ENCODE results near the gene POPDC2.

Gene POPDC2

DNA sequence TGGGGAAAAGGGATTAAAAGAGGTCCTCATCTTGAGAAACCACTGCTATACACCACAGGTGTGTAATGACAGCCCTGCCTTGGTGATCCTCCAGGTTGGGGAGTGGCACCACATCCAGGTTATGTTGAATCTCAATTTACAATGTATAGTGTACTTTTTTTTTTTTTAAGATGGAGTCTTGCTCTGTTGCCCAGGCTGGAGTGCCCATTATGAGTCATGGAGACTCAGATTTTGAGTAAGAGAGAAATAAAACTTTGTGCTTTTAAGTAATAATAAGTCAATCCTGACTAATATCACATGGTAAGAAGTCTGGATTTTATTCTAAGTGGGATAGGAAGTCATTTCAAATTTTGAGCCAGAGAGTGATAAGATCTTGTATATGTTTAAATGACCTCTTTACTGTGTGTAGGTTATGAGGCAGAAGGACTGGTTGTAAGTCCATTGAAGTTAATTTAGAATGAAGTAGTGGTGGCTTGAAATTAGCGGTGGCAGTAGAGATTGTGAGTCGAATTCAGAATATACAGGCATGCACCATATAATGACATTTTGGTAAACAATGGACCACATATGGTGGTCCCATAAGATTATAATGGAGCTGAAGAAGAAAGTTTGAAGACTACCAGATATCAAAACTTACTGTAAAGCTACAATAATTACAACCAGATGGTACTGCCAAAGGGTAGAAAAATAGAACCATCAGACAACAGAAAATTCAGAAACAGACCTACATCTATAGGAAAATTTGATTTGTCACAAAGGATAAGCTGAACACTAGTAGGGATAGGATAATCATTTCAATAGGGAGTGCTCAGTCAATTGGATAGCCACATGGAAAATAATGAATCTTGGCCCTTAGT lies 20.7 kb downstream of the POPDC2 start:
- DNase-seq = no peak

DNA sequence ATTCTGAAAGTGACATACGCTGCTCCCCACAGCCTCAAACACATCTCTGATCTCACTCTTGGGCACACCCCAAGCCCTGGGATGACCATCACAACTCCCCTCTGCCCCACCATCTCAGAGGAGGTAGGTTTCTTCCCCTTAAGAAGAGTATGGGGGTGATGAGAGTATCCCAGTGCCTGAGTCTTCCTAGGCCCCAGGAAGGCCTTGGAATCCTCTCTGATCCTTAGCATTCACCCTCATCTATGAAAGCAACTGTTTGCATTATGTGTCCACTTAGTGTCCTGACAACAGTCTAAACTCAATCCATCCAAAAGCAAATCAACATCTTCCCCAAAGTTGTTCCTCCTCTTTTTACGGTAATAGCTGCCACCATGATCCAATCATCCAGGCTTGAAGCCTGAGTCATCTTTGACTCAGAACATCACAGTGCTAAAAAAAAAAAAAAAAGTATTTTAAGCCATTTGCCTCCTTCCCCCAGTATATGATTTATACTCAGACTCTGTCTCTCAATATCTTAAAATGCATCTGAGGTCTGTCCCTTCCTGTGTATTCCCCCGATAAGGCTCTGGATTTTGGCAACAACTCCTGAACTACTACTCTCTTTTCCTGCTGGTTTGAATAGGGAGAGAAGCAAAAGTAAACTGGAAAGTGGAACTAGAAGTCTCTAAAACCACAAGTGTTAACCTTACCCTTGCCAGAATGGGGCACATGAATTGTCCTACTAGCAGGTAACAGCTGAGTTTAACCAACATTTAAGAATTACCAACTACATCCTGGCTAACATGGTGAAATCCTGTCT lies 22.5 kb downstream of the POPDC2 start:
- no peak for DNase-seq

DNA sequence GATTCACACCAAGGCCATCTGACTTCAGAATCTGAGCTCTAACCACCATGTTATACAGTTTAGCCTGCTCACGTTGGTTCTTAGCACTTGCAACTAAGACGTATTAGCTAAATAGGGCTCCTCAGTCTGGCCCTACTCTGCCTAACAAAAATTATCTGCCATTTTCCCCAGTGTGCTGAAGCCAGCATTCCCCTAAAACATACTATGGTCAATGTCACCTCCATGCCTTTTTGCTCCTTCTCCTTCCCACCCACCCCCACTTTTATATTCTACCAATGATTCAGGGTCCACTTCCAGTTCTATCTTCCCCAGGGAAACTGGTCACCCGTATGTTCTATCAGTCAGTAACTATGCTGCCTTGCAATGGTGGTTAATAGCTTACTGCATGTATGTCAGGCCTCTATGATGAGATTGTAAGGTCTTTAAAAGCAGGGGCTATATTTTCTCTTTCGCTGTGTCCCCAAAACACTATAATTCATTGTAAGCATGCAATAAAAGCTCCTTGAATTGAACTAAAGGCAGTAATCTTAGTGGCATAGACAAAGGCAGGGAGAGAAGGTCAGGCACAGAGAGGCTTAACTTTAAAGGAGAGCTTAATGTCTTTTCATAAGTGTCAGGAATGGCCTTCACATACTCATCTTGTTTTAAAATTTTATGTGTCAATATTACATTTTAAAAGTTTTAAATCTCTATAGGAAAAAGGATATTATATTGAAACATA lies 23.3 kb downstream of the POPDC2 start:
- no peak for DNase-seq

DNA sequence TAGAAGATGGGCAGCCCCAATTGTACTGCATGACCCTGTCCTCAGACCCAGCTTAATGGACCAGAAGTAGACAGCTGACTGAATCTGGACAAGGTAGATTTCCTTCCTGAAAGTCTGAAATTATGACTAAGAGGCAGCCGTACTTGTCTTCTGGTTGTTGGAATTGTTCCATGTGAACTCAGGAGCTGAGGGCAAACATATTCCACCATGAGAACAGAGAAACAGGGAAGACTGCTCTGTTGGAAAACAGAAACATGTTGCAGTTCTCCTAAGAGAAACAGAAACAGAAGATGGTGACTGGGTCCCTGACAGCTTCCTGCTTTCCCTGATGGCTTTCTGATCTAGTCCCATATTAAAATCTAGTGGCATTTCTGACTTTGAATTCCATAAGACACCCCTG lies 24.1 kb downstream of the POPDC2 start:
- no peak for DNase-seq

DNA sequence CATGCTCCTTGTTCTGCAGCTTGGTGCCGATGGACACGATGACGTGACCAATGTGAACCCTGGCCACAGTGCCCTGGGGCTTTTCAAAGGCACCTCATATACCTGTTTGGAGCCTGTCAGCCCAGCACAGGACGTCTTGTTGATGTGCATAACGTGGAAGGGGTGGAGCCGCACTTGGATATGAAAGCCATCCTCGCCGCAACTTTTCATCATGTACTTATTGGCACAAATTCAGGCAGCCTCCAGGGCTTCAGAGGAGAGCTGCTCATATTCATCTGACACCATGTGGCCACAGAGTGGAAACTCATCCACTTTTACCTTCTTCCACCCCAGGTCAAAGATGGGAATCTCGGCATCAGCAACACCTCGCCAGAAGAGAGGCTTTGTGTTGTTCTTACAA lies 24.7 kb downstream of the POPDC2 start:
- DNase-seq = no peak

DNA sequence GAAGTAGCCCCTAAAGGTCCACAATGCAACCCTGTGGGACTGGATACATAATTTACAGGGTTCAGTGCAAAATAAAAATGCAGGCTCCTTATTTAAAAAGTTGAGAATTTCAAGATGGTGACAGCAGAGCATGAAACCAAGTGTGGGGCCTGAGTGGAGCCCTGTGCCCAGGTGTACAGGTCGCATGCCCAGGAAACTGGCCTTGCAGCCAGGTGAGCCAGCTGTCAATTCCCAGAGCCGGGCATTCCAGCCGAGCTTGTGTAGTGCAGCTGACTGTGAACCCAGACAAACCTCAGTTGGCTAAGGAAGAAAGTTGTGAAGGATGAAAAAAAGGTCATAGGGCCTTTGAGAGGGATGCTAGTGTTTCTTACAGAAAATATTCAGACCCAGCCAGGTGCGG lies 27.6 kb downstream of the POPDC2 start:
- DNase-seq = no peak

DNA sequence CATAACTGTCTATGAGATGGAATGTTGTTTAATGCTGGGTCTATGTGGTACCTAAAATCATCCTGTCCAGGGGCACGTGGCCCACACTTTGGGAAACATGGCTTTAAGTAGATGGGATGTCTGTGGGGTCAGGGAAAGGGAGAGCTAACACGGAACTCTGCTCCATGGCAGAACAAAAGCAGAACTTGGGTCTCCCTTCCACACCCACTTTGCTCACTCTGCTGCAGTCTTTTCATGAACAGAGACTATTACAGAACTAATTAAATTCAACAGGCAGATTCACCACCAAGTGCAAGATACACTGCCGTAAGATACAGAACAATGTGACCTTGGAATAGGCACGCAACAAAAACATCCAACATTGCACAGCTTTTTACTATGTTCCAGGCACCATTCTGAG lies 28.2 kb downstream of the POPDC2 start:
- DNase-seq = no peak

DNA sequence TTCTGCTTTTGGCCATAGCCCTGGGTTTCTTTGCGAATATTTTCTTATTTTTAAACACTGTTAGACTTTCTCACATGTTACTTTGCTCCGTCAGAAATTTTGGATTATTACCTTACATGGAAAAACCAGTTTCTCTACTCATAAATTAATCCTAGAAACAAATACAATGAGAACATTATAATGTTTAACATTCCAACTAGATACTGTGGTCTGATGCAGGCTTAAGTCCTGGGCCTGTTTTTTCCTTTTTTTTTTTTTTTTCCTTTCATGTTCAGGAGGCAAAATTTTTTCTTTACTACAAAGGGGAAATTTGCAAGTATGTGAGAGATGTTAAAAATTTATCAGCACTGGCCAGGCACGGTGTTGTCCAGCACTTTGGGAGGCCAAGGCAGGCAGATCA lies 28.9 kb downstream of the POPDC2 start:
- no peak for DNase-seq

DNA sequence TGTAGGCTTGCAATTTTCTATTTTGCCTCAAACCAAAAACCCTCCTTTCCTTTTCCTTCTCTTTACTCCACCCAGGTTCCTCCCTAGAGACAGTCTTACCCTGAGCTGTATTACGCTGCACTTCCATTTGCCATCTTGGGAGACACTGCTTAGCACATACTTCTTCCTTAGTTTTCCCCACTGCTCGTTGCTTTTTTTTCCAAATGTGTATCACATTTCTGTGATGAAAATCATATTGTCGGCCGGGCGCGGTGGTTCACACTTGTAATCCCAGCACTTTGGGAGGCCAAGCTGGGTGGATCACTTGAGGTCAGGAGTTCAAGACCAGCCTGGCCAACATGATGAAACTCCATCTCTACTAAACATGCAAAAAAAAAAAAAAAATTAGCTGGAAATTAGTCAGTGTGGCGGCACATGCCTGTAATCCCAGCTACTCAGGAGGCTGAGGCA lies 29.5 kb downstream of the POPDC2 start:
- no peak for DNase-seq

DNA sequence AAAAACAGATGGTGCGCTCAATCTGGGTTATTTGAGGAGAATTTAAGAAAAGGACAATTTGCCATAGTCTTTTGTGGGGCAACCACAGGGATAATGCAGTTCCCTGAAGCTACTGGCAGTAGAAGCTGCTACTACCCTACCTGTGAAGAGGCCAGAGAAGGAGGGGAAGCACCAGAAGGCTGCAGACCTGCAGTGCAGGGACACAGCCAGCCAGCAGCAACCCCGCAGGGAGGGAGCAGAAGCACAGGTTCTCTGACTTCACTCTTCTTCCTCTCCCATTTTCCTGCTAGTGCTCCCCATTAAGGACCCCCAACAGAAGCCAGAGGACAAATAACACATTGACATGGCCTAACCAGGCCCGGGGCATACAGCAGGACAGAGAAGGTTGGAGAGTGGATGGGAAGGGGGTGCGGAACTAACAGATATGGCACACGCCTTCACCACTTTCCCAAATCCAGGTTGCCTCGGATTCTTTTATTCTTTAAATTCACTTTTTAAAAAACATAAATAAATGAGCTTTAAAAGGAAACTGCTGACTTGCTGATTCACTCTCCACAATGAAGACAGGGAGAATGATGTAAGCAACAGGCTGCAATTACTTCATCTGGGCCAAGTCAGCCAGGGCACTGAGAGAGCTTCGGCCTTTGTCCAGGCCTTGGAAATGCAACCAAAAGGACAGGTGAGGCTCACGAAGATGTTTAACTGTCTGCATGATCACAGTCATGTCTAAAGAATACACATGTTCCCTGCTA lies 30.1 kb downstream of the POPDC2 start:
- DNase-seq = no peak

DNA sequence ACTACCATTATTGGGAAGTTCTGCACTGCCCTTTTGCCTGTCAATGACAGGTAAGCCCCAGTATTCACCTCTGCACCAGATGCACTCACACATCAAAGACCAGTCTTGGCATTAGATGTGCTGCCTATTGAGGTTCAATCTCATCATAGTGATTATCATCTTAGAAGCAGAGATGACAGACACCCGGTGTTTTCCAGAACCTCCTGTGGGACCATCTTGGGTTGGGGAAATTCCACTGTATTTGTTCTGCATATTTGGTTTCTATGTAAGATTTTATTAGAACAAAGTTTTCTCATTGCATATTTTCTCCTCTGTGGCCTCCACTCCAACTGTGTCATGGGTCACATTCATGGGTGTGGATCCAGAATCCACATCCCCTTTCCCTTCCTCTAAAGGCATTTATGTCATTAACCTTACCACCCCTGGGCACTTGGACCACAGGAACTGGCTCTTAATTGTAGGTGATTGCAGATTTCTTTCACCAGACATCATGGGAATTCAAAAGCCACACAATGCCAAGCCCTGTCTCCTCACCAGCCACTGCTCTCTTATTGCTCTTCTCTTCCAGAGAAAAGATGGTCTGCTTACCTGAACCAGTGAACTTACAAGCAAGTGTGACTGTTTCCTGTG lies 31.5 kb downstream of the POPDC2 start:
- DNase-seq = peak; percentile 29

DNA sequence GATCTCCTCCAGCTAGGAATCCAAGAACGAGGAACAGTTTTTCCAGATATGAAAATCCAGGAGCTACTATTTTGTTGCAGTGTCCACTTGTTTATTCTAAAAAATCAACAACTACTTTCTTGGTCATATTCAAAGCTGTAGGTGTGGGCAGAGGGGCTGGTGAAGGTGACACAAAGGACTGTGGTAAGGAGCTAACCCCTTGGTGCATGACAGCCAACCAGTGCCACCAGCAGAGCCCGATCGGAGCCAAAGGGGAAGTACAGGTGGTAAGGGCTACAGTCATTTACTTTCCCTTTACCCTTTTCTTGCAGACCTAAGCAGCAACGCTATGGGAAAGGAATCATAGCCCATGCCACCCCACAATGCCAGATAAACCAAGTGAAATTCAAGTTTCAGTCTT lies 32.0 kb downstream of the POPDC2 start:
- peak; percentile 30 for DNase-seq

DNA sequence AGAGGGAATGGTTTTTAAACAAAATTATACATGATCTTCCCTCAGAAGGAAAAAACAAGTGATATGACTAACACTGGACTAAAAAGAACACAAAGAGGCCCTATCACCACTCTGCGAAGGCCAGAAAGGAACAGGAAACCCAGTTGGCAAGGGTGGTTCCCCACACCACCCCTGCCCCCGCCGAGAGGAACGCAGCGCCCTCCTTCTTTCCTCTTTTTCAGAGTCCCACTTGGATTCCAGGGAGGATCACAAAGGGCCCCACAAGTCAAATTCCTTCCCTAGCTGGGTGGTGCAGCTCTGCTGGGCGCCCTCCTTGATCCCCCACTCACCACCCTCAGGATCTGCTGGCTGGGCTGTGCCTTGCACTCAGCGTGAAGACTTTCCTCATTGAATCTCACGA lies 32.9 kb downstream of the POPDC2 start:
- peak; percentile 29 for DNase-seq

DNA sequence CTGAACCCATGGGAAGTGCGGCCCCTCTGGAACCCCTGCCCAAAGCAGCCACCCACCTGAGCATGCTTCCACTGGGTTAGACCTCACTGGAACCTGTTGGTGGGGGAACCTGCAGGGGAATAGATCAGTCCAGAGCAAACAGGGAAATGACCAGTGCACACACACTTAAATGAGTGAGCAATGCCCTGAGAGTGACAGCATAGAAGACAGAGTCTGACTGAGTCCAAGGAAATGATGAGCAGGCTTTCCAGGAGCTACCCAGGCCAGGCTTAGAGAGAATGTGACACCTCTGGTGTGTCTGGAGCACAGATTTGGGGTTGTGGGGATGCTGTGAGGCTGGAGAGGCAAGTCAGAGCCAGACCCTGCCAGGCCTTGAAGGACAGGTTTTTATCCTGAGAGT lies 34.2 kb downstream of the POPDC2 start:
- DNase-seq = no peak

DNA sequence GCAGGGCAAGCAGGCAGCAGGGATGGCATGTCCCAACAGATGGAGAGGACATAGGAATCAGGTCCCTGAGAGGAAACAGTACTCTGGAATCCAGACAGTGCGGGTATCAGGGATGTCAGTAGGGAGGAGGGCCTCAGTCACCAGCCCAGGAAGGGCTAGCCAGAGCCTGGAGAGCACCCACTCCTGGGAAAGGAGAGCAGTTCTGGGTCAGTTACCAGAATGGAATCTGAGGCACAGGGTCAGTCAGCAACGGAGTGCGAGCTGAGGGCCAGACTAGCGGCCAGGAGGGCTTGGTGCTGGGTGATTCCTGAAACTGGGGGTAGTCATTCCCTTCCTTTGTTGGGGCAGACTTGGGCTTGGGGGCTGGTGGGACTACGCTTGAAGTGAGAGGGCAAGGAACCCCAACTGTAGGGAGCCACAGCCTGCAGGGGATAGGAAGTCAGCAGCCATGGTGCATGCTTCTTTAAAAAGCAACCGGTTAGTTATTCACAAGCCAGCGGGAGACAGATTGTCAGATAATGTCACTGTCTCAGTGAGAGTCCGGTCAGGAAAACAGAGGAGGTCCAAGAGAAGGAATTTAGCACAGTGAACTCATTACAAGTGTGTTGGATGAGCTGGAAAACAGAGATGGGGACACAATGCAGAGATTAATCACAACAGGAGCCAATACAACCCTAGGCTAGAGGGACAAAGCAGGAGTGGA lies 34.8 kb downstream of the POPDC2 start:
- DNase-seq = no peak

DNA sequence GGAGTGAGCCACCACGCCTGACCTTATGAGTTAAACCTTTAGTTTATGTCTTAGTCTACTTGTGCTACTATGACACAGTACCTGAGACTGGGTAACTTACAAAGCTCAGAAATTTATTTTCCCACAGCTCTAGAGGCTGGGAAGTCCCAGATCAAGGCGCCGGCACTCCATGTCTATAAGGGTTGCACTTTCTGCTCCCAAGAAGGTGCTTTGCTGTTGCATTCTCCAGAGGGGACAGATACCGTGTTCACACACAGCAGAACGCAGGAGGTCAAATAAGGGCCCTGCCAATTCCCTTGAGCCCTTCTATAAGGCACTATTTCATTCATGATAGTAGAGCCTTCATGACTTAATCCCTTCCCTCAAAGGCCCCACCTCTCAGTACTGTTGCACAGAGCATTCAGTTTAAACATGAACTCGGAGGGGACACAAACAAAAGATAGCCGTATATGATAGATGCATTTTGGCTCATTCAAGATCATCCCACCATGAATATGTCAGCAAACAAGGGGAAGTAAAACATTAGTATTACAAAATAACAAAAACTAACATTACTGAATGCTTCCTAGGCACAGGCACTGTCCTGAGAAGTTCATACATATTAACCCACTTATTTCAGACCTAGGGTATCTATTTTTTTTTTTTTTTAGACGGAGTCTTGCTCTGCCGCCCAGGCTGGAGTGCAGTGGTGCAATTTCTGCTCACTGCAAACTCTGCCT lies 36.2 kb downstream of the POPDC2 start:
- no peak for DNase-seq

DNA sequence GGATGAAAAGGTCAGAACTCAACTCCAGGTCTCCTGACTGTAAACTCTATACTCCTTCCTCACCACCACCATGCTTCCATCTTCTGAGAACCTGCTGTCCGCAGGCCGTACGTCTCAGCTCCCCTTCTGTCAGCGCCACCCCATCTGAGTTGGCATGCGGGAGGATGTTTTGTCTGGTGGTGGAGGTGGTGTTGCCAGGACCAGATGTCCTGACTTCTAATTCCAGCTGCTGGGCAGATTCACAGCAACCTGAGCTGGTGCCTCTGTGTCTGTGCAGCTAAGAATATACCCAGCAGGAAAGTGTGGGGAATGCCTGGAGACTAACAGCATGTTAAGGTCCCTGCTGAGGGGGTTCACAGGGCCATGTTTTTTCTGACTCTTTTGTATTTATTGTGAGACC lies 39.5 kb downstream of the POPDC2 start:
- DNase-seq = no peak

DNA sequence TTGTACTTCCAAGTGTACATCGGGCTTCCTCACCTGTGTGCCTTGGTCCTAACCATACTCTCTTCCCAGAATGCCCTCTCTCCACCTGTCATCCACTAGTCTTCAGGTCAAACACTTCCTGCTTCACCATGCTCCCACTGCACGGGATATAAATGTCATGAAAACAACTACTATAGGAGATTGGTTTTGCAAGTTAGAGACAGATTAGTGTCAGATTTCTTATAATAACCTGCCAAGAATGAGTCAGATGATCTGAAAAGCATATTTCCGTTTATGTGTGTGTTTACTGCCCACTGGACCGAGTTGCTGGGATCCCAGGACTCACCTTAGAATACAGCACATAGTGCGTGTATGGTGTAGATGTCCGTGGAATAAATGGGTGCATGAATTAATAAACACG lies 41.3 kb downstream of the POPDC2 start:
- DNase-seq = no peak

DNA sequence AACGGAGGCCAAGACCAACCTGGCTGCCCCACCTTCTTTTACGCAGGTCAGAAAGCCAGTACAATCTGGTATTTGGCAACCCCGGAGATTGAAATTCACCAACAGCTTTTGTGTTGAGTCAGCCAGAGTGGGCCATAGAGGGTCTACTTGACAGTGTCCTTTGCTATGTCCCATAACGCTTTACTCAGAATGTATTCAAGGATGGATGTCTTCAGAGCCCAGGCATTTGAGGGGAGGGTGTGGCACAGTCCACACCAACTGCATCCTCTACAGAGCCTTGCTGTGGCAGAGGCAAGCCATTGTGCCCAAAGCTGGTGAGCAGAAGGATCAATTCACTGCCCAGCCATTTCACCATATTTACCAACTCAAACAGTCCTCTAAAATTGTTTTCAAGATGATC lies 44.3 kb downstream of the POPDC2 start:
- no peak for DNase-seq

DNA sequence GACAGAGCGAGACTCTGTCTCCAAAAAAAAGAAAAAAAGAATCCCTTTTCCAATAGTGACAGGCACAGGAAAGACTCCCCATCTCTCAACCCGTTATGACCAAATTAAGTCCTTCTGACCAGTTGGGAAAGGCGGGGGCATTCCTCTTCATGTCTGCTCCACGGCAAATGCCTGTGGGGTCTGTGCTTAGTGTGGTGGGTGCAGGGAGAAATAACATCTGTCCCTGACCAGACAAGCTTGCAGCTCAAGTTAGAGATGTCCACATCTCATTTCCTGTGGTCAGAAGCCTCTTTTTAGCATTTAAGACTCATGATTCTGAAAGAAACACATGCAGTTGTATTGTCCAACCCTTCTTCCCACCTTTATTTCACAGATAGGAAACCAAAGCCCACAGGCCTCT lies 46.5 kb downstream of the POPDC2 start:
- no peak for DNase-seq

DNA sequence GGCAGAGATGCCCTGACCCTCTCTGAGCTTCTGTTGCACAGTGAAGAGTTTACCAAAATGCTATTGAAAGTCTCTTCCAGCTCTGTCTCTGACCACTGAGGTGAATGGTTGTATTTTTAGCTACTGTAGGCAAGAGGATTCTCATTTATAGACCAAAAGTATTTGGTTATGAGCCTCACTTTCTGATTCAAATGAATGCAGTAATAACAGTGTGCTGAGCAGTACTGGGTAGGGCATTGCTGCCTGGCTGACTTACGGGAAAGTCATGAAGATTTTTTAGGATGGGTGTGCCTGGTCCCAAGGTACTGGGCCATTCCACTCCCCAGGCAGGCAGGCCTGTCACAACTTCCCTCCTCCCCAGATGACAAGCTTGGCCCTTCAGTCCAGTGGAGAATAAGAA lies 47.2 kb downstream of the POPDC2 start:
- DNase-seq = no peak

Data from CD4-positive, alpha-beta T cell treated with Interleukin-12 subunit alpha and Interleukin-12 subunit beta, for 1 hour (primary cell).